PFSK-1 (cell line): Measurements from ENCODE around the gene ZC3H12A.

Experiments
- FOXP2 ChIP-seq: optimal IDR thresholded peaks from 2 replicates; pipeline ENCODE3; 2011; ENCODE audit warnings: borderline replicate concordance, control low read depth, inconsistent platforms; ENCODE audit not compliant: insufficient read depth; ENCODE audit errors: extremely low read length, extremely low read depth
- REST ChIP-seq, 2 experiments: IDR thresholded peaks; 2 replicates each; pipeline versions ENCODE4 v1.6.1 to v1.8.0; 2011 to 2012; ENCODE audit warnings: low read depth in 2 of 2, low read length in 2 of 2, control low read depth in 1 of 2, inconsistent platforms in 1 of 2, mild to moderate bottlenecking in 1 of 2, moderate library complexity in 1 of 2; ENCODE audit not compliant: insufficient read depth in 1 of 2
- SIN3A ChIP-seq: IDR thresholded peaks from 2 replicates; pipeline ENCODE4 v1.6.1; 2012; ENCODE audit warnings: mild to moderate bottlenecking, low read length, moderate library complexity, borderline replicate concordance; ENCODE audit not compliant: insufficient read depth

- TF ChIP-seq FOXP2 (no peak), SIN3A (no peak), REST (IDR thresholded peaks at IDR 0.05; ENCODE audit: insufficient read depth in 1 of 2, low read depth in 2 of 2, low read length in 2 of 2) (no peak)
These were observed 5.7 kb downstream of the ZC3H12A start for GRCh38 chr1:37480125-37480466.
